ENCODE measurements around the gene MELTF.

DNA sequence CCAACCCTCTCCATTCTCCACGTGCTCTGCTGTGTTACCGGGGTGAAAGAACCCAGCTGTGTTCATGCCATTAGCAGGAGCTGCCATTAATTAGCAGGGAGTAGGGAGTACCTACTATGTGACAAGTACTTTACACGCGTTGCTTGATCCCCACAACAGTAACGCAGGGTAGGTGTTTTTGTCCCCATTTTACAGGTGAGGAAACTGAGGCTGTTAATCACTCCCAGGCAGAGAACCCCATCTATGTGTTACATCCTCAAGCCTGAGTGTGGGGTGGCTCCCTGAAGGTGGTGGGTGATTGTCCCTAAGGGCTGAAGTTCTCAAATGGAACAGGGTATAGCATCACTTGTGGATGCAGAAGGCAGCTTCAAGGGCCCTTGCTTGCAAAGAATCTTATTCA, 22.8 kb downstream of the MELTF start:
- TF ChIP-seq, protein P1, sequence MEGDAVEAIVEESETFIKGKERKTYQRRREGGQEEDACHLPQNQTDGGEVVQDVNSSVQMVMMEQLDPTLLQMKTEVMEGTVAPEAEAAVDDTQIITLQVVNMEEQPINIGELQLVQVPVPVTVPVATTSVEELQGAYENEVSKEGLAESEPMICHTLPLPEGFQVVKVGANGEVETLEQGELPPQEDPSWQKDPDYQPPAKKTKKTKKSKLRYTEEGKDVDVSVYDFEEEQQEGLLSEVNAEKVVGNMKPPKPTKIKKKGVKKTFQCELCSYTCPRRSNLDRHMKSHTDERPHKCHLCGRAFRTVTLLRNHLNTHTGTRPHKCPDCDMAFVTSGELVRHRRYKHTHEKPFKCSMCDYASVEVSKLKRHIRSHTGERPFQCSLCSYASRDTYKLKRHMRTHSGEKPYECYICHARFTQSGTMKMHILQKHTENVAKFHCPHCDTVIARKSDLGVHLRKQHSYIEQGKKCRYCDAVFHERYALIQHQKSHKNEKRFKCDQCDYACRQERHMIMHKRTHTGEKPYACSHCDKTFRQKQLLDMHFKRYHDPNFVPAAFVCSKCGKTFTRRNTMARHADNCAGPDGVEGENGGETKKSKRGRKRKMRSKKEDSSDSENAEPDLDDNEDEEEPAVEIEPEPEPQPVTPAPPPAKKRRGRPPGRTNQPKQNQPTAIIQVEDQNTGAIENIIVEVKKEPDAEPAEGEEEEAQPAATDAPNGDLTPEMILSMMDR (IDR thresholded peaks at IDR 0.05): no peak
- no peak for TF ChIP-seq POLR2A (IDR thresholded peaks at IDR 0.05)

Measured in Peyer's patch (tissue), 4 donors.